Keratinocyte (primary cell): Measurements from ENCODE around the gene DPY19L1. TPM values are rescaled to one million over a fixed set of nuclear protein-coding genes. Genes with fewer than 3 reads are reported as not detected.
"Not testable (repeated sequence)": the region's sequence is repeated elsewhere in the genome, so short reads cannot be mapped to it uniquely, and the experiment has no call there.

Experiments
- DNase-seq: peaks from one replicate; pipeline ENCODE4 v3.0.0-alpha.2; 2011; ENCODE audit warnings: low read depth, missing footprints, low spot score
- FAIRE-seq: peaks from 2 replicates; lab custom pipeline; 2011; peaks lifted over from hg19 to GRCh38; lab: Jason Lieb, UNC
- H2AFZ ChIP-seq: 2 replicates; pipeline ENCODE4 v1.6.0; 2012; ENCODE audit warnings: low read length, control low read depth, inconsistent platforms; ENCODE audit not compliant: control insufficient read depth
- H3K27ac ChIP-seq: 2 replicates; pipeline ENCODE4 v1.5.1; 2011; ENCODE audit warnings: low read length; ENCODE audit not compliant: control insufficient read depth, insufficient read depth
- H3K27me3 ChIP-seq: 3 replicates; pipeline ENCODE4 v1.6.0; 2011; ENCODE audit warnings: low read length; ENCODE audit not compliant: control insufficient read depth, insufficient read depth; ENCODE audit errors: extremely low read depth
- H3K36me3 ChIP-seq, 2 experiments: 2 replicates in 1 of 2; 3 replicates in 1 of 2; pipeline ENCODE4 v1.5.1; 2011; ENCODE audit warnings: low read length in 2 of 2, mild to moderate bottlenecking in 1 of 2; ENCODE audit not compliant: control insufficient read depth in 2 of 2, insufficient read depth in 2 of 2; ENCODE audit errors: extremely low read depth in 1 of 2
- H3K4me1 ChIP-seq: 3 replicates; pipeline ENCODE4 v1.5.1; 2011; ENCODE audit warnings: low read length; ENCODE audit not compliant: control insufficient read depth, insufficient read depth; ENCODE audit errors: extremely low read depth
- H3K4me2 ChIP-seq: 3 replicates; pipeline ENCODE4 v1.6.0; 2011; ENCODE audit warnings: low read depth, low read length; ENCODE audit not compliant: control insufficient read depth, insufficient read depth; ENCODE audit errors: extremely low read depth
- H3K4me3 ChIP-seq, 3 experiments: fragments of 200-600 bp in 1 of 3; sonication (generic) in 1 of 3; 2 replicates in 2 of 3; 3 replicates in 1 of 3; pipeline ENCODE4 v1.5.1; 2011 to 2016; ENCODE audit warnings: low read length in 3 of 3, mild to moderate bottlenecking in 3 of 3, control low read depth in 2 of 3, inconsistent platforms in 1 of 3, low read depth in 1 of 3, mixed read lengths in 1 of 3, mixed run types in 1 of 3, moderate library complexity in 1 of 3; ENCODE audit not compliant: control insufficient read depth in 2 of 3, insufficient read depth in 2 of 3; ENCODE audit errors: extremely low read depth in 1 of 3
- H3K79me2 ChIP-seq: 2 replicates; pipeline ENCODE4 v1.6.0; 2012; ENCODE audit warnings: low read length; ENCODE audit not compliant: control insufficient read depth, insufficient read depth
- H3K9ac ChIP-seq: 3 replicates; pipeline ENCODE4 v1.6.0; 2011; ENCODE audit warnings: low read length; ENCODE audit not compliant: control insufficient read depth, insufficient read depth; ENCODE audit errors: extremely low read depth
- H3K9me1 ChIP-seq: 3 replicates; pipeline ENCODE4 v1.6.0; 2011; ENCODE audit warnings: low read length; ENCODE audit not compliant: control insufficient read depth, insufficient read depth; ENCODE audit errors: extremely low read depth
- H3K9me3 ChIP-seq: 2 replicates; pipeline ENCODE4 v1.5.1; 2012; ENCODE audit warnings: low read depth, low read length; ENCODE audit not compliant: control insufficient read depth
- H4K20me1 ChIP-seq: 3 replicates; pipeline ENCODE4 v1.6.0; 2011; ENCODE audit warnings: low read length; ENCODE audit not compliant: control insufficient read depth, insufficient read depth; ENCODE audit errors: extremely low read depth
- dilution Hi-C: fragments of 300-500 bp; cut with MboI; formaldehyde crosslinking; loops from one replicate; pipeline ENCODE4 v1.7.0; 2020; ENCODE audit warnings: low sequenced_read_pairs; ENCODE audit not compliant: extremely low pct_ligation_motif_present
- polyA plus RNA-seq, 5 experiments: library from polyadenylated mRNA; depleted of rRNA in 3 of 5; stranded (reverse) in 3 of 5; stranded (forward) in 1 of 5; unstranded in 1 of 5; fragments of >200 nt; gene quantifications; 1 replicate in 1 of 5; 2 replicates in 3 of 5; 3 replicates in 1 of 5; pipeline versions ENCODE4 v1.2.1 to v1.2.3, GENCODE V29; 2011 to 2012; ENCODE audit warnings: missing spikeins in 2 of 5, low read depth in 1 of 5, low replicate concordance in 1 of 5
- TF ChIP-seq, protein P1 (sequence below), 3 experiments: IDR thresholded peaks in 1 of 3; conservative IDR thresholded peaks in 1 of 3; optimal IDR thresholded peaks in 1 of 3; 2 replicates in 2 of 3; 3 replicates in 1 of 3; pipeline versions ENCODE3 to v1.5.1; 2011; ENCODE audit warnings: low read length in 3 of 3, mild to moderate bottlenecking in 3 of 3, moderate library complexity in 2 of 3, control low read depth in 1 of 3, inconsistent platforms in 1 of 3; ENCODE audit not compliant: insufficient read depth in 2 of 3; ENCODE audit errors: extremely low read depth in 1 of 3

Gene DPY19L1
- polyA plus RNA-seq, 1 donor (not counting 4 experiments of a cell fraction or from before 2014, with no cell fraction given): 29.2 TPM

- H3K27ac ChIP-seq, H3K79me2 ChIP-seq, H3K36me3 ChIP-seq, H3K4me2 ChIP-seq, H3K9me1 ChIP-seq, FAIRE-seq, H3K4me3 ChIP-seq, H3K9ac ChIP-seq, H2AFZ ChIP-seq, dilution Hi-C loops, H4K20me1 ChIP-seq, H3K27me3 ChIP-seq, DNase-seq, H3K4me1 ChIP-seq, H3K9me3 ChIP-seq: not testable (repeated sequence)
These were observed 20.5 kb upstream of the DPY19L1 start for GRCh38 chr7:35057505-35058451.

DNA sequence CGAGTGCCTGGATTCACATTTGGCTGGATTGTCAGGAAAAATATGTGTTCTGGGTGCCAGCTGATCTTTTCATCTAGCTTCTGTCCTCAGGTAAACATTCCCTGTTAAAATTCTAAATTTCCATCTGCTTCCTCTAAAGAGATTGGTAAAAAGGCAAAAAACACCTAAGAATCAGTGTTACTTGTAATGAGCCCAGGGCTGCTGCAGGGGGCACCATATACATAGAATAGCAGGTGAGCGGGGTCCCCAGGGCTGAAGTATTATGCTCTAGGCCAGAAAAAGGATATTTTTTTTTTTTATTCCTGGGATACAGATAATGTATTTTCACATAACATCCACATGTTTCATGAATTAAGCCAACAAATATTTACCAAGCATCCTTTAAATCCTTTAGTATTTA, 18.4 kb upstream of the DPY19L1 start:
- H2AFZ ChIP-seq, H3K4me3 ChIP-seq, H3K4me1 ChIP-seq, DNase-seq, H3K9me3 ChIP-seq, H3K79me2 ChIP-seq, H3K27me3 ChIP-seq, H4K20me1 ChIP-seq, H3K9ac ChIP-seq, H3K36me3 ChIP-seq, H3K27ac ChIP-seq, dilution Hi-C loops, FAIRE-seq, H3K4me2 ChIP-seq, H3K9me1 ChIP-seq: not testable (repeated sequence)
- TF ChIP-seq, protein P1, sequence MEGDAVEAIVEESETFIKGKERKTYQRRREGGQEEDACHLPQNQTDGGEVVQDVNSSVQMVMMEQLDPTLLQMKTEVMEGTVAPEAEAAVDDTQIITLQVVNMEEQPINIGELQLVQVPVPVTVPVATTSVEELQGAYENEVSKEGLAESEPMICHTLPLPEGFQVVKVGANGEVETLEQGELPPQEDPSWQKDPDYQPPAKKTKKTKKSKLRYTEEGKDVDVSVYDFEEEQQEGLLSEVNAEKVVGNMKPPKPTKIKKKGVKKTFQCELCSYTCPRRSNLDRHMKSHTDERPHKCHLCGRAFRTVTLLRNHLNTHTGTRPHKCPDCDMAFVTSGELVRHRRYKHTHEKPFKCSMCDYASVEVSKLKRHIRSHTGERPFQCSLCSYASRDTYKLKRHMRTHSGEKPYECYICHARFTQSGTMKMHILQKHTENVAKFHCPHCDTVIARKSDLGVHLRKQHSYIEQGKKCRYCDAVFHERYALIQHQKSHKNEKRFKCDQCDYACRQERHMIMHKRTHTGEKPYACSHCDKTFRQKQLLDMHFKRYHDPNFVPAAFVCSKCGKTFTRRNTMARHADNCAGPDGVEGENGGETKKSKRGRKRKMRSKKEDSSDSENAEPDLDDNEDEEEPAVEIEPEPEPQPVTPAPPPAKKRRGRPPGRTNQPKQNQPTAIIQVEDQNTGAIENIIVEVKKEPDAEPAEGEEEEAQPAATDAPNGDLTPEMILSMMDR (optimal IDR thresholded peaks at IDR 0.05 in 1 of 3, IDR thresholded peaks at IDR 0.05 in 1 of 3, conservative IDR thresholded peaks at IDR 0.05 in 1 of 3; ENCODE audit: extremely low read depth in 1 of 3, insufficient read depth in 2 of 3, low read length in 3 of 3): peak in 1 of 3 experiments; percentile 29

DNA sequence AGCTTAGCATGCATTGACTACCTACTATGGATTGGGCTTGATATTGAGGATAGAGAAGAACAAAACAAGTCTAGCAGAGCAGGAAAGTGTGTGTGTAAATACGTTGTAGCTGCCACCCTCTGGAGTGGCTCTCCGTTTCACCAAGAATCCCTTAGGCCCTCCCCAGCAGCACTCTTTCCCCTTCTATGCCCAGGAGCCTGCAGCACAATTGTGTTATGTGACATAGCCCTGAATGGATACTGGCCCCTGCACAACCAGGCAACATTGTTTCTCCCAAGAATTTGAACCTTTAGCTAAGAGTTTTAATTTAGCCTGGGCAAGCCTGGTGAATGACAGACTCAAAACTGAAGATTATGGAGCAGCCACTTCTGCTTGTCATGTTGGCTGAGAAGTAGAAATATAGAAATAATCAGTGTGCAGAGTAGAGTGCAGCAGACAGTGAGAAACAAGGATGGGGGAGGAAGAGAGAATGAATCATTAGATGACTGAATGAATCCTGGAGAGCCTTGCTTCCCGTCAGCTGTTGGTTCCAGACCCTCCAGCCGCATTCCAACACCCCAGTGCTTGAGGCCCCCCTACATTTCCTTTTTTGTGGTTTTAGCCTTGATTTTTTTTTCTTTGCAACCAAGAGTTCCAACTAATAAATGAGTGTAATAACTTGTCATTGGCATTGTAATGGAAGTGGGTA, 16.3 kb upstream of the DPY19L1 start:
- H3K9me1 ChIP-seq, H2AFZ ChIP-seq, H3K4me3 ChIP-seq, H4K20me1 ChIP-seq, H3K4me2 ChIP-seq, H3K27ac ChIP-seq, H3K36me3 ChIP-seq, FAIRE-seq, H3K4me1 ChIP-seq, H3K27me3 ChIP-seq, DNase-seq, H3K9me3 ChIP-seq, dilution Hi-C loops, H3K9ac ChIP-seq, H3K79me2 ChIP-seq: not testable (repeated sequence)

GRCh38 chr7:35048390-35048789, 11.1 kb upstream of the DPY19L1 start:
- H4K20me1 ChIP-seq, H3K9me3 ChIP-seq, H3K9me1 ChIP-seq, H2AFZ ChIP-seq, H3K9ac ChIP-seq, H3K27ac ChIP-seq, H3K27me3 ChIP-seq, FAIRE-seq, H3K36me3 ChIP-seq, H3K4me2 ChIP-seq, H3K4me1 ChIP-seq, H3K79me2 ChIP-seq, dilution Hi-C loops, H3K4me3 ChIP-seq, DNase-seq: not testable (repeated sequence)
